ENCODE data around the gene PODNL1.

PODNL1 gene

GRCh38 chr19:13980340-13980739 is 42.1 kb upstream of the PODNL1 start:
- Histone ChIP-seq H3K27ac (no peak overlapping the region), H3K4me3 (ENCODE audit: low read depth, low read length) (no peak overlapping the region), H3K36me3 (peaks cover 32% of the 10 kb centered on the region), H3K9me3 (ENCODE audit: severe bottlenecking) (no peaks in the 10 kb centered on the region), H3K27me3 (ENCODE audit: insufficient read depth, low read depth, severe bottlenecking) (no peaks in the 10 kb centered on the region)
- TF ChIP-seq CTCF (IDR thresholded peaks at IDR 0.05; ENCODE audit: low read depth, low read length) = no peak
- no peak for DNase-seq

GRCh38 chr19:13979686-13980085 is 41.5 kb upstream of the PODNL1 start:
- no peak for TF ChIP-seq CTCF (IDR thresholded peaks at IDR 0.05; ENCODE audit: low read depth, low read length)

GRCh38 chr19:13979244-13979615 is 41.0 kb upstream of the PODNL1 start:
- Histone ChIP-seq H3K9me3 (ENCODE audit: severe bottlenecking) (no peaks in the 10 kb centered on the region), H3K36me3 (peaks cover 32% of the 10 kb centered on the region), H3K4me3 (ENCODE audit: low read depth, low read length) (no peak overlapping the region), H3K27ac (no peak overlapping the region), H3K27me3 (ENCODE audit: insufficient read depth, low read depth, severe bottlenecking) (no peaks in the 10 kb centered on the region)
- DNase-seq = no peak
- TF ChIP-seq CTCF (IDR thresholded peaks at IDR 0.05; ENCODE audit: low read depth, low read length) = no peak

More at GRCh38 chr19:13979686-13980085, 41.5 kb upstream of the PODNL1 start:
- no peak for DNase-seq
- no peak overlapping the region for H3K4me3 ChIP-seq (ENCODE audit: low read depth, low read length)
- peaks cover 32% of the 10 kb centered on the region for H3K36me3 ChIP-seq
- no peaks in the 10 kb centered on the region for H3K9me3 ChIP-seq (ENCODE audit: severe bottlenecking)
- H3K27me3 ChIP-seq (ENCODE audit: insufficient read depth, low read depth, severe bottlenecking) = no peaks in the 10 kb centered on the region
- H3K27ac ChIP-seq = no peak overlapping the region

- H3K36me3 ChIP-seq = peaks cover 32% of the 10 kb centered on the region
- no peak overlapping the region for H3K27ac ChIP-seq
- peak; percentile 41 for DNase-seq
- no peaks in the 10 kb centered on the region for H3K9me3 ChIP-seq (ENCODE audit: severe bottlenecking)
- H3K27me3 ChIP-seq (ENCODE audit: insufficient read depth, low read depth, severe bottlenecking) = no peaks in the 10 kb centered on the region
- no peak overlapping the region for H3K4me3 ChIP-seq (ENCODE audit: low read depth, low read length)
- TF ChIP-seq CTCF (IDR thresholded peaks at IDR 0.05; ENCODE audit: low read depth, low read length) = no peak
Observed at GRCh38 chr19:13978351-13979243, 40.4 kb upstream of the PODNL1 start.

- no peaks in the 10 kb centered on the region for H3K27me3 ChIP-seq (ENCODE audit: insufficient read depth, low read depth, severe bottlenecking)
- no peak overlapping the region for H3K4me3 ChIP-seq (ENCODE audit: low read depth, low read length)
- H3K36me3 ChIP-seq = peaks cover 35% of the 10 kb centered on the region
- H3K9me3 ChIP-seq (ENCODE audit: severe bottlenecking) = no peaks in the 10 kb centered on the region
- no peak overlapping the region for H3K27ac ChIP-seq
- TF ChIP-seq CTCF (IDR thresholded peaks at IDR 0.05; ENCODE audit: low read depth, low read length) = no peak
- DNase-seq = no peak
Observed at GRCh38 chr19:13977803-13978202, 39.6 kb upstream of the PODNL1 start.

Data from WERI-Rb-1 (cell line).